ENCODE data around the gene MANF.

The MANF gene

GRCh38 chr3:51388286-51389029 is 3.4 kb downstream of the MANF start:
- peaks cover 74% of the 10 kb centered on the region for H3K79me2 ChIP-seq (ENCODE audit: low read length)
- H3K27me3 ChIP-seq (replicated peaks; ENCODE audit: insufficient read depth, low read length), result no peaks in the 10 kb centered on the region
- no peak overlapping the region for H2AFZ ChIP-seq (ENCODE audit: low read length)
- H3K9me2 ChIP-seq (replicated peaks; ENCODE audit: insufficient read depth, low read length), result no peaks in the 10 kb centered on the region
- H3K4me2 ChIP-seq (ENCODE audit: low read depth, low read length), result no peak overlapping the region
- 0 out of 2 replicates have a peak, but pooled peaks cover 4% of the 10 kb centered on the region for H4K20me1 ChIP-seq (ENCODE audit: insufficient read depth, low read length)
- peaks cover 8% of the 10 kb centered on the region for H3K36me3 ChIP-seq (replicated peaks; ENCODE audit: insufficient read depth, low read length)
- no peaks in the 10 kb centered on the region for H3K9me3 ChIP-seq (replicated peaks; ENCODE audit: insufficient read depth, low read length)
- peaks cover 43% of the 10 kb centered on the region for H3F3A ChIP-seq (ENCODE audit: insufficient read depth, low read length)
- no peak for DNase-seq
- no peak overlapping the region for H3K27ac ChIP-seq (ENCODE audit: low read length)
- no peak overlapping the region for H3K4me3 ChIP-seq (ENCODE audit: low read length)
- no peak overlapping the region for H3K9ac ChIP-seq (ENCODE audit: low read length)
- peaks cover 48% of the 10 kb centered on the region for H3K4me1 ChIP-seq (ENCODE audit: low read length)
- TF ChIP-seq CTCF (IDR thresholded peaks at IDR 0.05; ENCODE audit: low read length) (peak; percentile 33), EZH2phosphoT487 (IDR thresholded peaks at IDR 0.05; ENCODE audit: low read length) (no peak)

- H3K9ac ChIP-seq (ENCODE audit: low read length), result no peak overlapping the region
- H3K4me1 ChIP-seq (ENCODE audit: low read length), result peaks cover 44% of the 10 kb centered on the region
- H3K9me2 ChIP-seq (replicated peaks; ENCODE audit: insufficient read depth, low read length), result no peaks in the 10 kb centered on the region
- H3K4me3 ChIP-seq (ENCODE audit: low read length), result peak overlapping the region; percentile 50
- DNase-seq, result peak; percentile 52
- H3F3A ChIP-seq (ENCODE audit: insufficient read depth, low read length), result peaks cover 43% of the 10 kb centered on the region
- H3K4me2 ChIP-seq (ENCODE audit: low read depth, low read length), result peak overlapping the region; percentile 87; the same call in 1 of the 2 replicates
- peak overlapping the region; percentile 44; the same call in 1 of the 2 replicates for H3K27ac ChIP-seq (ENCODE audit: low read length)
- no peaks in the 10 kb centered on the region for H3K27me3 ChIP-seq (replicated peaks; ENCODE audit: insufficient read depth, low read length)
- H3K9me3 ChIP-seq (replicated peaks; ENCODE audit: insufficient read depth, low read length), result no peaks in the 10 kb centered on the region
- no peak overlapping the region for H2AFZ ChIP-seq (ENCODE audit: low read length)
- 0 out of 2 replicates have a peak, but pooled peaks cover 8% of the 10 kb centered on the region for H4K20me1 ChIP-seq (ENCODE audit: insufficient read depth, low read length)
- H3K79me2 ChIP-seq (ENCODE audit: low read length), result peaks cover 74% of the 10 kb centered on the region
- TF ChIP-seq CTCF (IDR thresholded peaks at IDR 0.05; ENCODE audit: low read length) (peak; percentile 85), EZH2 (optimal IDR thresholded peaks at IDR 0.05; ENCODE audit: low read depth, low read length) (no peak)
- H3K36me3 ChIP-seq (replicated peaks; ENCODE audit: insufficient read depth, low read length), result peaks cover 9% of the 10 kb centered on the region
Observed at GRCh38 chr3:51389423-51390183, 4.5 kb downstream of the MANF start.

- Histone ChIP-seq H3F3A (ENCODE audit: insufficient read depth, low read length) (peaks cover 47% of the 10 kb centered on the region), H2AFZ (ENCODE audit: low read length) (peak overlapping the region; percentile 40), H3K4me1 (ENCODE audit: low read length) (peaks cover 44% of the 10 kb centered on the region), H3K27me3 (replicated peaks; ENCODE audit: insufficient read depth, low read length) (no peaks in the 10 kb centered on the region), H3K79me2 (ENCODE audit: low read length) (peaks cover 77% of the 10 kb centered on the region), H3K4me2 (ENCODE audit: low read depth, low read length) (peak overlapping the region; percentile 87), H4K20me1 (ENCODE audit: insufficient read depth, low read length) (0 out of 2 replicates have a peak, but pooled peaks cover 8% of the 10 kb centered on the region), H3K27ac (ENCODE audit: low read length) (peak overlapping the region; percentile 44; the same call in 1 of the 2 replicates), H3K9me3 (replicated peaks; ENCODE audit: insufficient read depth, low read length) (no peaks in the 10 kb centered on the region), H3K9me2 (replicated peaks; ENCODE audit: insufficient read depth, low read length) (no peaks in the 10 kb centered on the region), H3K9ac (ENCODE audit: low read length) (peak overlapping the region; percentile 29; the same call in 1 of the 2 replicates), H3K4me3 (ENCODE audit: low read length) (peak overlapping the region; percentile 50), H3K36me3 (replicated peaks; ENCODE audit: insufficient read depth, low read length) (peaks cover 9% of the 10 kb centered on the region)
- TF ChIP-seq CTCF (IDR thresholded peaks at IDR 0.05; ENCODE audit: low read length), result no peak
- no peak for TF ChIP-seq EZH2phosphoT487 (IDR thresholded peaks at IDR 0.05; ENCODE audit: low read length)
- no peak for TF ChIP-seq EZH2 (optimal IDR thresholded peaks at IDR 0.05; ENCODE audit: low read depth, low read length)
- no peak for DNase-seq
Observed at GRCh38 chr3:51390246-51391074, 5.4 kb downstream of the MANF start.
